Stimulated activated CD8-positive, alpha-beta memory T cell treated with anti-CD3 and anti-CD28 coated beads, Interleukin-12 subunit alpha, Interleukin-12 subunit beta, amount 100 ng/mL, for 24 hours (primary cell): ENCODE measurements around the gene EXOC3L1.

ENCODE experiments used
- DNase-seq: peaks from one replicate; pipeline ENCODE4 v3.0.0-alpha.2; 2020; ENCODE audit errors: extremely low read depth

The EXOC3L1 gene

DNA sequence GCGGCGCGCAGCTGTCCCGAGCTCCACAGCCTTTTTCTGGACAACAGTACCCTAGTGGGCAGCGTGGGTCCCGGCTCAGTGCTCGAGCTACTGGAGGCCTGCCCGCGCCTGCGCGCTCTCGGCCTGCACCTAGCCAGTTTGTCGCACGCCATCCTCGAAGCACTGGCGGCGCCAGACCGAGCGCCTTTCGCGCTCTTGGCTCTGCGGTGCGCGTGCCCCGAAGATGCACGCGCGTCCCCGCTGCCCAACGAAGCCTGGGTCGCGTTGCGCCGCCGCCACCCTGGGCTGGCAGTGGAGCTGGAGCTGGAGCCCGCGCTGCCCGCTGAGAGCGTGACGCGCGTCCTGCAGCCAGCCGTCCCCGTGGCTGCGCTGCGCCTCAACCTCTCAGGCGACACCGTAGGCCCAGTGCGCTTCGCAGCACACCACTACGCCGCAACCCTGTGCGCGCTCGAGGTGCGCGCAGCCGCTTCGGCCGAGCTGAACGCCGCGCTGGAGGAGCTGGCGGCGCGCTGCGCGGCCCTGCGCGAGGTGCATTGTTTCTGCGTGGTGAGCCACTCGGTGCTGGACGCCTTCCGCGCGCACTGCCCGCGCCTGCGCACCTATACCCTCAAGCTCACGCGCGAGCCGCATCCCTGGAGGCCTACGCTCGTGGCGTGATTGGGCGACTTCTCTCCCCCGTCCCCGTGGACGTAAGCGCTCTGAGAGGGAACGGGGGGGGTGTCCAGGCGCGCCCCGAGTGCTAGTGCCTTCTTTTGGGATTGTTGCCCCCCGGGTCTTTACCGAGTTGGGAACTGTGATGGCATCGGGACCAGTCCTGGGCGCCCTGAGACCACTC lies 26.6 kb downstream of the EXOC3L1 start:
- no peak for DNase-seq

DNA sequence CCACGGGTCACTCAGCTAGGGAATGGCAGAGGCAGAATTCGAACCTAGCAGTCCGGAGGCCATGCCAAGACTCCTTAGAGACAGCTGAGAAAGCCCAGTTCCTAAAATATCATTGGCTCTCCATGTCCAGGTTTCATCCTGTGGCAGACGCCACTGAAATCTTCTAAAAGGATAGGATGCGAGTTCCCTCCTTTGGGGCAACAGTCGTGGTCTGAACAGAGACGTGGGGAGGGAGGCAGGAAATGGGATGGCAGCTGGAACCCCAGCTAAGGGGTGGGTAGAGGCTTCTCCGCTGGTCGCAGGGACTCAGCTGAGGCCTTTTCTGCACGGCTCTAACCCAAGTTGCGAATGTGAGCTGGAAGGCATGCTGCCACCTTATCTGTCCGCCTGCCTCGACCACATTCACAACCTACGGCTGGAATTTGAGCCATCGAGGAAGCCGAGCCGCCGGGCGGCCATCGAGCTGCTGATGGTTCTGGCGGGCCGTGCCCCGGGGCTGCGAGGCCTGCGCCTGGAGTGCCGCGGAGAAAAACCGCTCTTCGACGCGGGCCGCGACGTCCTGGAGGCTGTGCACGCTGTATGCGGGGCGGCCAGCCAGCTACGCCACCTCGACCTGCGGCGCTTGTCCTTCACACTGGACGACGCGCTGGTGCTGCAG lies 27.3 kb downstream of the EXOC3L1 start:
- DNase-seq, result no peak

GRCh38 chr16:67161595-67162058 lies 28.3 kb downstream of the EXOC3L1 start:
- no peak for DNase-seq

DNA sequence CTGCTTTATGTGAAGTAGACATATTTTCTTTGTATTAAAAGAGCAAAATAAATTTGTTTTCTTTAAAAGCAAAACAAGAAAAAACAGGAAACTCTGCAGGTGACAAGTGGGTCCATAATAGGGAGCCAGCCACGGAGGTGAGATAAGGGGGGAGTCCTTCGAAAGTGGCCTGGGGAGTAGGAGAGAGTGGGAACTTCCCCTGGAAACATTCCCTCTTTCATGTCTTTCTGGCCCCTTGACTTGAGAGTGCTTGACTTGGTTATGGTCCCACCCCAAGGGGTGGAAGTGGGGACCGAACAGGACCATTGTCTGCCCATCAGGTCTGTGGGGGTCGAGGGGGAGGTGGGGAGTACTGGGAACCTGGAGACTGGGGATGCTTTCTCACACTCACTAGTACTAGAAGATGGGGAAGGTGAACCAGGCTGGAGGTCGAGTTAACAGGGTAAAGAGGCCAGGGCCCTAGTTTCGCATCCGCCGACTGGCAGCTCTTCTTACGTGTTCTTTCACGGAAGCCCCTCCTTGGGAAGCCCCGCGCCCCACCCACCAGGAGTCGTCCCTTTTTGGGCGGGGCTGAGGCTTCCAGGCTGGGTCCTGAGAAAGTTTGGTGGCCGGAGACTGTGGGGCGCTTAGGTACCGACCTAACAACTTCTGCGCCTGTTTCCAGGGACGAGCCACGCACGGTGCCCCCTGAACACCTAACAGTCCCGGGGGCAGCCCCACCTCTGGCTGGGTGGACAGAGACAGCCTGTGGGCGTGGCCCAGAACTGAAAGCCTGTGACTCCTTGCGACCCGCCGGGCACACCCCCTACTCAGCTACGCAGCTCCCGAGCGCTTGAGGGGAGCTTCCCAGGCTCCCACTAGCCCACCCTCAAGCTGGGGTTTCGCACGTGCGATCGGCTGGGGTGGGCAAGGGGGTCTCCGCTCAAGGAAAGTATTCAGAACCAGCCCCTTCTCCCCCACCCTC lies 31.0 kb downstream of the EXOC3L1 start:
- peak; percentile 43 for DNase-seq

DNA sequence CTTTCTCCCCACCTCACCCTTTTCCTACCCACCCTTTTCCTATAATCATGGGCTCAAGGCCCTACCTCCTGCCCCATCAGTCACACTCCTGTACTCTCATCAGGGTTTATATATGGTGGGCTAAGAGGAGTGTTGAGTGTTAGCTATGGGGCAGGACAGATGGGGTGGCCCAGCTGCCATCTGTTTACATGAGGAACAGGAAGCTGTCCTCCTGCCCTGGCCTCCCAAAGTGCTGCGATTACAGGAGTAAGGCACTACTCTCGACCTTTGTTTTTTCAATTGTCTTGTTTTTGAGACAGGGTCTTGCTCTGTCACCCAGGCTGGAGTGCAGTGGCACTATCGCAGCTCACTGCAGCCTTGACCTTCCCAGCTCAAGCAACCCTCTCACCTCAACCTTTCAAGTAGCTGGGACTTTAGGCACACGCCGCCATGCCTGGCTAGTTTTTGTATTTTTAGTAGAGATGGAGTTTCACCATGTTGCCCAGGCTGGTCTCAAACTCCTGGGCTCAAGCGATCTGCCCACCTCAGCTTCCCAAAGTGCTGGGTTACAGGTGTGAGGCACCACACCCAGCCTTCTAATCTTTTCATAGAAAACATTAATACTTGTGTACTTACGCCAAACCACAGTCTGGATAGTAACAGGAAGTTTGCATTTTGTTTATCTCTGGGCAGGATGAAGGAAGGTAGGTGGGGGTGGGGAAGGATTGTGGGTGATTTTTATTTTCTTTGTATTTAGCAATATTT lies 31.9 kb downstream of the EXOC3L1 start:
- DNase-seq, result no peak

- DNase-seq, result no peak
Observed at GRCh38 chr16:67157106-67157748, 32.7 kb downstream of the EXOC3L1 start.

GRCh38 chr16:67156143-67156844 lies 33.6 kb downstream of the EXOC3L1 start:
- DNase-seq, result no peak

GRCh38 chr16:67155295-67156142 lies 34.4 kb downstream of the EXOC3L1 start:
- DNase-seq, result peak; percentile 48

DNA sequence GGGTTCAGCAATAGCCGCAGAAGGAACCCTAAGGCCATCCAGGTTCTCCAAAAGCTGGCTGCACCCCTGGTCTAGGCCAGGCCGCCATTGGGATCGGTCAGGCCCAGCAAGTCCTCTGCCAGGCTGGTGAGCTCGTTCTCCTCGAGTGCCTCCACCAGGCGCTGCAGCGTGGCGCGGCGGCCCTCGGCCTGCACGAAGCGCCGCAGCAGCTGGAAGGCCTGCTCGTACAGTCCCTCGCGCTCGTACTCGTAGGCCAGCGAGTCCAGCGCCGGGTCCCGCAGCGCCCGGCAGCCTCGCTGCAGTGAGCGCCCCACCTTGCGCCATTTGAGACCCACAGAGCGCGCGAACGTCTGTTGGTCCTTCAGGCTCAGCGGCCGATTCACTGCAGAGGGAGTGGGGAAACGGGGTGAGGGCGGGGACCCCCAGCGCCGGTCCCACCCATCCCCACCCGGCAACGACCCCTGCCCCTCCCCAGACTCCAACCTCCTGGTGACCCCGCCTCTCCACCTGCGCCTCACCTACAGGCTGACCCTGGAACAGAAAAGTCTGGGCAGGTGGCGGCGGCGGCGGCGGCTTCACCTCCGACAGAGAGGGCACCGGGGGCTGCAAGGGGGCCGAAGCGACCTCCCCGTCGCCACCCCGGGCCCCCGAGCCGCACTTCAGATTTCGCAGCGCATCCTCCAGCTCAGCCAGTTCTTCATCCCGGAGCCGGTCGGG lies 35.2 kb downstream of the EXOC3L1 start:
- DNase-seq, result no peak

- DNase-seq, result no peak
Observed at GRCh38 chr16:67151431-67152097, 38.4 kb downstream of the EXOC3L1 start.

DNA sequence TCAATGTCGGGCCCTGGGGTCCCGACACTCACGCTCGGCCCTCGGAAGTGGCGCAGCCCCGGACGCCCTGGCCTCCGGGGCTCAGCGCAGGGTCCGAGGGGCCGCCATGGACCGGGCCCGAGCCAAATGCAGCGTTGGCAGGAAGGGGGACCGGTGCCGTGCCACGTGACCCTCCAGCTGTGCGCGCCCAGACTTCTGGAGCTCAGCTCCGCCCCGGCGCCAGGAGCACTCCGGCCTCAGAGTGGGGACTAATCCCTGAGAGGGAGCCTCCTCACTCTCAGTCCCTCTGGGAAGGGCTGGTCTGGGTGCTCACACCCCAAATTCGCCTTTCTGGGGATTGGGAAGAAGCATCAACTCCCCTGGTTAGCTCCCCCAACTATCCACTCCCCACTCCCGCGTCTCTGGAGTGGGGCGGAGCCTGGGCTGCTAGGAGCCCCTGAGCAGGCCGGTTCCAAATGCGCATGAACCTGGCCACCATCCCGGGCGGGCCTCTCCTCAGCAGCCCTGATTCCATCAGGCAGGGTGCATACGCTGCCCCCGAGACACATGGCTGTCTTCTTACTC lies 39.0 kb downstream of the EXOC3L1 start, which contains the start of gene B3GNT9:
Gene B3GNT9, minus strand, starts transcription at position 166 of the 564 bp plus-strand sequence. CDS start 513 bp downstream, outside the sequence.
- DNase-seq, result no peak

DNA sequence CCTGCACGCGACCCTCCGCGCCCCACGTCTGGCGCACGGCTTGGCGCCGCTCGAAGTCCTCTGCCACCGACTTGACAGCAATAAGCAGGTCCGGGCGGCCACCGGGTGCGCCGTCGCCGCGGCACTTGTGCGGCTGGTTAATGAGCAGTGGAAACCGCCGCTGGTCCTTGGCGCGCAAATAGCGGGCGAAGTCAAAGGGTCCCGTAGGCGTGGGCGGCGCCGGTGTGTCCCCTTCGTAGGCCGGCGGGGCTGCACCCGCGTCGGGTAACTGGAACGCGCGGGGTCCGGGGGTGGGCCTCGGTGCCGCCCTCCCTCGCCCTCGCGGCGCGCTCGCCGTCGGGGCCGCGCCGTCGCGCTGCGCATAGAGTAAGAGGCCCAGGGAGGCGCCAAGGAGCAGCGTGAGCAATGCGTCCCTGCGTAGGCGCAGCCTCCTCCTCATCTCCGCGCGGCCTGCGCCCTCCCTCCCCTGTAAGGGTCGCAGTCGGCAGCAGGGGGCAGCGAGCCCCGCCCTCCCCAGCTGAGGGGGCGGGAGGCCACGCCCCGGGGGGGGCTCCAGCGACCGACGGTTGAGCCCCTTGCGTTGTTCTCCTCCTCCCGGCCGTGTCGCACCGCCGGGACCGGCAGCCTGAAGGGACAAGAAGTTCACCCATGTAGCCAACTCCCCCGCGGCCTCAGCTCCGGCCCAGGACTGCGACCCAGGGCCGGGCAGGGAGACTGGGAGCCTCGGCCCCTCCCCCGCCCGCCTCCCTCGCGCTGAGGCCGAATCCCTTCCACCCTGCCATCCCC lies 39.7 kb downstream of the EXOC3L1 start:
- no peak for DNase-seq

DNA sequence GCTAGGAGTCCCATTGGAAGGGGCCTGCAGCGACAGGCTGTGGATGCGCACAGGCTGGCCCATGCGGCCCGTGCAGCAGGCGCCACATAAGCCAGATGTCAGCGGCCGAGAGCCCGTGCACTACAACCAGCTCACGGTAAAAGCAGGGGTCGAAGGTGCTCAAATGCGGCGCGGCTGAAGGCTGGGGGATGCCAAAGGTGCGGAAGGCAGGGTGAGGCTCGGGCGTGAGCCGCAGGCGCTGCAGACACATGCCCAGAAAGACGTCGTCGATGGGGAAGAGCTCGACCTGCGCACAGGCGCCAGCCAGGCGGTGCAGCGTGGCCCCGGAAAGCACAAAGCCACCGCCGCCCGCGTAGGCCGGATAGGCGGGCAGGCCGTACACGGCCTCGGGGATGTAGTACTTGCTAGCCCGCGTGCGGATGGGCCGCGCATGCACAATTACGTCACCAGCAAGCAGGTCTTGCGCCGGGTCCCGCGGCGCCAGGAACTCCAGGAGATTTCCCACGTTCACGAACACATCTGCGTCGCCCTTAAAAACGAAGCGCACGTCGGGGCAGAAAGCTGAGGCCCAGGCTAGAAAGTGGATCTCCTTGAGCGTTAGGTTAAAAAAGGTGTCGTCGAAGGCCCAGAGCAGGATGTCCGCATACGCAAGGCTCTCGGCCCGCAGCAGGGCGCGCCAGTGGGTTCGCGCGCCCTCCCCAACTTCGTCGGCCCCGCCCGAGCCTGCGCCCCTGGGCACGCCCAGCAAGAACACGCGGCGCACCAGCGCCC lies 40.5 kb downstream of the EXOC3L1 start:
- DNase-seq, result no peak

DNA sequence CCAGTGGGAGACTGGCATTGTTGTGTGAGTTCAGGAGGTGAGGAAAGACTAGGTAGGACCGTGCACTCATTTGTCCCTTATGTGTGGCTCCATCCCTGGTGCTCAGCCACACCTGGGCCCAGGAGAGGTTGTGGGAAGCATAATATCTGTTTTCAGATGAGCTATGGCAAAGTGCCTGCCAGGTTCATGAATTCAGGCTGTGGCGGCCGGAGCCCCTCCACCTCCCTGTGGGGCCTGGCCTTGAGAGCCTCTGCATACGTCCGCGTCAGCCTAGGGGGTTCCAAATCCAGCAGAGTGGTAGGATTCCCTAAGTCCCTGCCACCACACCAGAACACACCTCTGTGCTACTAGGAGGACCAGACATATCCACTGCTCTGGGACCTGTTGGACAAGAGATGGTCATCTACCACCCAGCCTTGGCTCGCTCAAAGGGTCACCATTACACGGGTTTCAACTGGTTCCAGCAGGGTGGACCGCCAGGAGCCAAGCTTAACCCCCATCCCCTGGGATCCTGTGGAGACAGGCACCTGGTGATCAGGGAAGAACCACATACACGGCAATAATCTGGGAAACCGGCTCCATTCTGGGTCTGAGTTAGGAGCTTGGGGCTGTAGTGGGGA lies 41.2 kb downstream of the EXOC3L1 start:
- no peak for DNase-seq

DNA sequence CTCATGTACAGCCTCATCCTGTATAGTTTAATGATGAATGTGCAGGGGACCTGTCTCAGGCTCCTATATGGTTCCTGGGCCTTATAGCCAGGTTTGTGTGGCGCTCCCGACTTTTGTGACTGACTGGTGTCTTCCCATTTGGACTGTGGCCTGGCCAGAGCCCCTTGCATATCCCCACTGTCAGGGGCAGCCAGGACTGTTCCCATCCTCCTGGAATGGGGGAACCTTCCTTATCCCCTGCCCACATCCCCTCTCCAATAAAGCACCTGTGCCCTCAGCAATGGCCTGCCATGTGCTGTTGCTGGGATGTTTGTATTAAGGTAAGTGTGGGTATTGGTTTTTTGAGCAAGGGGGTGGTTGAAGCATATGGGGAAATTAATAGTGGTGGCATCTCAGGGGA lies 41.7 kb downstream of the EXOC3L1 start:
- no peak for DNase-seq
